K562 (cell line): ENCODE measurements around the gene PDE4A. TPM values are rescaled to one million over a fixed set of nuclear protein-coding genes. Genes with fewer than 3 reads are reported as not detected.

Experiments used
- BCOR ChIP-seq: fragments of 450-650 bp; IDR thresholded peaks from 2 replicates; pipeline ENCODE4 v1.6.1; 2016
- CCAR2 ChIP-seq: fragments of 200-400 bp; formaldehyde crosslinking; IDR thresholded peaks from 2 replicates; pipeline ENCODE4 v1.6.1; 2017; ENCODE audit warnings: mild to moderate bottlenecking, low read depth, low read length
- CREM ChIP-seq: IDR thresholded peaks from 2 replicates; pipeline ENCODE4 v1.6.1; 2014; ENCODE audit warnings: antibody characterized with exemption, low read depth
- ELF1 ChIP-seq: fragments of 200-800 bp; sonication (Bioruptor generic); IDR thresholded peaks from 2 replicates; pipeline ENCODE4 v1.6.1; 2016; ENCODE audit warnings: missing genetic modification characterization, missing compliant biosample characterization
- GATAD2B ChIP-seq: fragments of 450-650 bp; IDR thresholded peaks from 2 replicates; pipeline ENCODE4 v1.6.1; 2017; ENCODE audit warnings: mild to moderate bottlenecking, borderline replicate concordance
- HCFC1 ChIP-seq: IDR thresholded peaks from 2 replicates; pipeline ENCODE4 v1.6.1; 2012; ENCODE audit warnings: low read depth, low read length, improper control_type of control experiment
- HNRNPK ChIP-seq: fragments of 200-400 bp; formaldehyde crosslinking; IDR thresholded peaks from one replicate; pipeline ENCODE4 v1.6.1; 2018; ENCODE audit warnings: mild to moderate bottlenecking, low read depth, low read length; ENCODE audit not compliant: poor library complexity, severe bottlenecking
- KDM5B ChIP-seq: fragments of 200-600 bp; sonication (generic); IDR thresholded peaks from 2 replicates; pipeline ENCODE4 v1.6.1; 2012; ENCODE audit warnings: low read depth, mild to moderate bottlenecking, moderate library complexity, low read length, control low read depth, inconsistent platforms; ENCODE audit not compliant: insufficient replicate concordance
- MXI1 ChIP-seq: IDR thresholded peaks from 2 replicates; pipeline ENCODE4 v1.6.1; 2011; ENCODE audit warnings: low read depth, mild to moderate bottlenecking, improper control_type of control experiment, low read length
- MYC ChIP-seq, 2 experiments: fragments of 250-450 bp in 1 of 2; sonication (Bioruptor Pico) in 1 of 2; IDR thresholded peaks; 2 replicates each; pipeline versions ENCODE4 v1.5.1 to v1.6.1; 2012 to 2021; ENCODE audit warnings: low read depth in 2 of 2, borderline replicate concordance in 1 of 2, improper control_type of control experiment in 1 of 2, low read length in 1 of 2, mild to moderate bottlenecking in 1 of 2, moderate library complexity in 1 of 2
- NBN ChIP-seq: fragments of 450-650 bp; IDR thresholded peaks from 2 replicates; pipeline ENCODE4 v1.6.1; 2016; ENCODE audit warnings: low read depth, mild to moderate bottlenecking
- NONO ChIP-seq, 2 experiments: fragments of 200-400 bp in 1 of 2; fragments of 450-650 bp in 1 of 2; formaldehyde crosslinking in 1 of 2; IDR thresholded peaks; 2 replicates each; pipeline ENCODE4 v1.6.1; 2017; ENCODE audit warnings: low read depth in 2 of 2, mild to moderate bottlenecking in 2 of 2, moderate library complexity in 2 of 2, low read length in 1 of 2
- POLR2G ChIP-seq: fragments of 200-400 bp; formaldehyde crosslinking; IDR thresholded peaks from 2 replicates; pipeline ENCODE4 v1.6.1; 2017; ENCODE audit warnings: low read depth, mild to moderate bottlenecking, antibody characterized with exemption, low read length, moderate library complexity
- RBFOX2 ChIP-seq: fragments of 200-400 bp; formaldehyde crosslinking; IDR thresholded peaks from 2 replicates; pipeline ENCODE4 v1.6.1; 2017; ENCODE audit warnings: low read depth, mild to moderate bottlenecking, low read length, moderate library complexity
- TGIF2 ChIP-seq: sonication (generic); formaldehyde crosslinking; IDR thresholded peaks from 2 replicates; pipeline ENCODE4 v1.8.1; 2022; ENCODE audit warnings: mild to moderate bottlenecking, missing genetic modification reagents, moderate library complexity
- THRAP3 ChIP-seq: fragments of 450-650 bp; IDR thresholded peaks from 2 replicates; pipeline ENCODE4 v1.6.1; 2016; ENCODE audit warnings: mild to moderate bottlenecking, inconsistent platforms, borderline replicate concordance
- ZNF586 ChIP-seq: fragments of 450-650 bp; formaldehyde crosslinking; conservative IDR thresholded peaks from 2 replicates; pipeline ENCODE4 v1.4.0; 2020; ENCODE audit warnings: mild to moderate bottlenecking, moderate library complexity
- polyA plus RNA-seq, 8 experiments: library from polyadenylated mRNA; depleted of rRNA in 4 of 8; stranded (reverse) in 5 of 8; unstranded in 3 of 8; fragments of >200 nt; fragmentation: Nextera tagmentation in 2 of 8; fragmentation: Illumina TruSeq in 1 of 8; extraction: Ambion mirVana in 2 of 8; extraction: Trizol in 1 of 8; gene quantifications; 2 replicates each; pipeline versions ENCODE4 v1.2.1 to v1.2.3, GENCODE V29; 2011 to 2014; ENCODE audit warnings: inconsistent platforms in 1 of 8, missing spikeins in 1 of 8
- total RNA-seq, 7 experiments: library from RNA; depleted of rRNA in 6 of 7; stranded (reverse); fragments of >200 nt in 6 of 7; fragmentation: Illumina TruSeq in 2 of 7; extraction: Trizol in 2 of 7; gene quantifications; 2 replicates each; pipeline versions ENCODE4 v1.2.1 to v1.2.3, GENCODE V29; 2011 to 2021; ENCODE audit warnings: low replicate concordance in 1 of 7
- TF ChIP-seq, protein P1 (sequence below), 2 experiments: IDR thresholded peaks in 1 of 2; conservative IDR thresholded peaks in 1 of 2; 2 replicates each; pipeline ENCODE4 v1.6.1; 2016; ENCODE audit warnings: low read depth in 2 of 2, mild to moderate bottlenecking in 1 of 2, missing compliant biosample characterization in 1 of 2, missing genetic modification characterization in 1 of 2, moderate library complexity in 1 of 2
- TF ChIP-seq, protein P2 (sequence below), 2 experiments: fragments of 450-650 bp; conservative IDR thresholded peaks; 2 replicates each; pipeline ENCODE4 v1.6.1; 2017; ENCODE audit warnings: mild to moderate bottlenecking in 2 of 2, moderate library complexity in 2 of 2
- TF ChIP-seq, protein P3 (sequence below), 2 experiments: fragments of 200-800 bp in 1 of 2; sonication (Bioruptor generic) in 1 of 2; sonication (generic) in 1 of 2; formaldehyde crosslinking in 1 of 2; IDR thresholded peaks in 1 of 2; conservative IDR thresholded peaks in 1 of 2; 2 replicates each; pipeline versions ENCODE4 v1.5.0 to v1.6.1; 2016 to 2020; ENCODE audit warnings: missing compliant biosample characterization in 1 of 2, missing genetic modification characterization in 1 of 2, missing genetic modification reagents in 1 of 2

The PDE4A gene
- total and polyA plus RNA-seq, 9 of the 15 experiments (the other 6 are each of a cell fraction or from before 2014, with no cell fraction given) = 0.66 to 26.9 (median 4.6) TPM

DNA sequence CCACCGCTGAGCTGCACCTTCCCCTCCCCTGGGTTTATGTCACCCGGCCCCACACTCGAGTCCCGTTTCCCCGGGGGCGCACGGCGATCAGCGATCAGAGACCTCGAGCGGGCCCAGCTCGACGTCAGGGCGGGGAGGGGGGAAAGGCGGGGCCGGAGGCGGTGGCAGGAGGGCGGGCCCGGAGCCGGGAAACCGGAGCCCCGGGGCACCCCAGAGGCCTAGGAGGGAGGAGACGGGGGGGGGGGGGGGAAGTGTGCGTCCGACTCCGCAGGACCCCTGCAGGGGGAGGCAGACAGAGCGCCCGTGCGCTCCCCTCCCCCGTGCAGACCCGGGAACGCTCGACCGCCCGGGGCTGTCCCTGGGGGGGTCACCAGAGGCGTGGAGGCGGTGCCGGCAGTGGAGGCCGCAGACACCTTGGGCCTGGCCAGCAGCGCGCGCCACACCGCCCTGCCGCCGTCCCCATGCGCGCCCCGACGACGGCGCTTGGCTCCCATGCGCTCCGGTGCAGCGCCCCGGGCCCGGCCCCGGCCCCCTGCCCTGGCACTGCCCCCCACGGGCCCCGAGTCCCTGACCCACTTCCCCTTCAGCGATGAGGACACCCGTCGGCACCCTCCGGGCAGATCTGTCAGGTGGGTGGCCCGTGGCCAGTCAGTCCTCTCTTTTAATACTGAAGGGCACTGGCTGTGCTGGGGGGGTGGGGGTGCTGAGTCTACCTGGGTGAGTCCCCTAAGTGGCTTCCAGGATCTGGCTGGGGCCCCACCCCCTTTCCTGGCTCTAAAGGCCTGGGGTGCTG lies 11.8 kb downstream of the PDE4A start (continued):
- TF ChIP-seq, protein P1, sequence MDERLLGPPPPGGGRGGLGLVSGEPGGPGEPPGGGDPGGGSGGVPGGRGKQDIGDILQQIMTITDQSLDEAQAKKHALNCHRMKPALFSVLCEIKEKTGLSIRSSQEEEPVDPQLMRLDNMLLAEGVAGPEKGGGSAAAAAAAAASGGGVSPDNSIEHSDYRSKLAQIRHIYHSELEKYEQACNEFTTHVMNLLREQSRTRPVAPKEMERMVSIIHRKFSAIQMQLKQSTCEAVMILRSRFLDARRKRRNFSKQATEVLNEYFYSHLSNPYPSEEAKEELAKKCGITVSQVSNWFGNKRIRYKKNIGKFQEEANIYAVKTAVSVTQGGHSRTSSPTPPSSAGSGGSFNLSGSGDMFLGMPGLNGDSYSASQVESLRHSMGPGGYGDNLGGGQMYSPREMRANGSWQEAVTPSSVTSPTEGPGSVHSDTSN (CRISPR knock-in tag; IDR thresholded peaks at IDR 0.05; ENCODE audit: low read depth) = no peak
- TF ChIP-seq, protein P1 (tag; conservative IDR thresholded peaks at IDR 0.05; ENCODE audit: low read depth) = no peak
- TF ChIP-seq HNRNPK (no peak), POLR2G (peak; percentile 64), THRAP3 (0 out of 2 replicates have a peak, but pooled peaks have one; percentile 3), ELF1 (tag) (no peak), CREM (peak; percentile 75), NONO (IDR thresholded peaks at IDR 0.05; ENCODE audit: low read depth in 2 of 2, low read length in 1 of 2) (0 out of 4 replicates have a peak, but pooled peaks of 1 of the 2 experiments have one; percentile 56), KDM5B (peak; percentile 30), MYC (IDR thresholded peaks at IDR 0.05; ENCODE audit: low read depth, low read length) (peak; percentile 62; the same call in 1 of the 2 replicates), MYC (CRISPR knock-in tag; IDR thresholded peaks at IDR 0.05; ENCODE audit: borderline replicate concordance, low read depth) (no peak), TGIF2 (CRISPR knock-in tag) (0 out of 2 replicates have a peak, but pooled peaks have one; percentile 57), NBN (peak; percentile 55), ZNF586 (CRISPR knock-in tag) (no peak), HCFC1 (0 out of 2 replicates have a peak, but pooled peaks have one; percentile 8), MXI1 (peak; percentile 14; the same call in 1 of the 2 replicates), RBFOX2 (peak; percentile 61), BCOR (peak; percentile 39), CCAR2 (no peak), GATAD2B (peak; percentile 81; the same call in 1 of the 2 replicates)
- TF ChIP-seq, protein P2, sequence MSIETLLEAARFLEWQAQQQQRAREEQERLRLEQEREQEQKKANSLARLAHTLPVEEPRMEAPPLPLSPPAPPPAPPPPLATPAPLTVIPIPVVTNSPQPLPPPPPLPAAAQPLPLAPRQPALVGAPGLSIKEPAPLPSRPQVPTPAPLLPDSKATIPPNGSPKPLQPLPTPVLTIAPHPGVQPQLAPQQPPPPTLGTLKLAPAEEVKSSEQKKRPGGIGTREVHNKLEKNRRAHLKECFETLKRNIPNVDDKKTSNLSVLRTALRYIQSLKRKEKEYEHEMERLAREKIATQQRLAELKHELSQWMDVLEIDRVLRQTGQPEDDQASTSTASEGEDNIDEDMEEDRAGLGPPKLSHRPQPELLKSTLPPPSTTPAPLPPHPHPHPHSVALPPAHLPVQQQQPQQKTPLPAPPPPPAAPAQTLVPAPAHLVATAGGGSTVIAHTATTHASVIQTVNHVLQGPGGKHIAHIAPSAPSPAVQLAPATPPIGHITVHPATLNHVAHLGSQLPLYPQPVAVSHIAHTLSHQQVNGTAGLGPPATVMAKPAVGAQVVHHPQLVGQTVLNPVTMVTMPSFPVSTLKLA (conservative IDR thresholded peaks at IDR 0.05) = peak in 1 of 2 experiments; percentile 57; a peak in 2 of 4 replicates
- TF ChIP-seq, protein P3, sequence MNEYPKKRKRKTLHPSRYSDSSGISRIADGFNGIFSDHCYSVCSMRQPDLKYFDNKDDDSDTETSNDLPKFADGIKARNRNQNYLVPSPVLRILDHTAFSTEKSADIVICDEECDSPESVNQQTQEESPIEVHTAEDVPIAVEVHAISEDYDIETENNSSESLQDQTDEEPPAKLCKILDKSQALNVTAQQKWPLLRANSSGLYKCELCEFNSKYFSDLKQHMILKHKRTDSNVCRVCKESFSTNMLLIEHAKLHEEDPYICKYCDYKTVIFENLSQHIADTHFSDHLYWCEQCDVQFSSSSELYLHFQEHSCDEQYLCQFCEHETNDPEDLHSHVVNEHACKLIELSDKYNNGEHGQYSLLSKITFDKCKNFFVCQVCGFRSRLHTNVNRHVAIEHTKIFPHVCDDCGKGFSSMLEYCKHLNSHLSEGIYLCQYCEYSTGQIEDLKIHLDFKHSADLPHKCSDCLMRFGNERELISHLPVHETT (CRISPR knock-in tag; conservative IDR thresholded peaks at IDR 0.05 in 1 of 2, IDR thresholded peaks at IDR 0.05 in 1 of 2) = peak in 1 of 2 experiments; percentile 66; a peak in 2 of 4 replicates
